OCI-LY1 (cell line): ENCODE data around the gene SYTL5.

Source experiments
- H2AFZ ChIP-seq: fragments of 200-600 bp; sonication (generic), shearing (Covaris generic); 2 replicates; pipeline ENCODE4 v1.6.0; 2014; ENCODE audit warnings: antibody characterized with exemption, mild to moderate bottlenecking, low read length
- H3F3A ChIP-seq: fragments of 200-600 bp; sonication (generic), shearing (Covaris generic); 2 replicates; pipeline ENCODE4 v1.6.0; 2014; ENCODE audit warnings: mild to moderate bottlenecking, antibody characterized with exemption, low read length, moderate library complexity; ENCODE audit not compliant: insufficient read depth
- H3K27ac ChIP-seq: fragments of 200-600 bp; sonication (generic); 2 replicates; pipeline ENCODE4 v1.5.1; 2014; ENCODE audit warnings: low read length, mixed run types, mild to moderate bottlenecking, low read depth; ENCODE audit not compliant: poor library complexity, severe bottlenecking
- H3K27me3 ChIP-seq: fragments of 200-600 bp; sonication (generic); 2 replicates; pipeline ENCODE4 v1.6.0; 2014; ENCODE audit warnings: antibody characterized with exemption, mild to moderate bottlenecking, low read length, moderate library complexity; ENCODE audit not compliant: insufficient read depth
- H3K36me3 ChIP-seq: fragments of 200-600 bp; sonication (generic); 2 replicates; pipeline ENCODE4 v1.6.1; 2014; ENCODE audit warnings: mild to moderate bottlenecking, antibody characterized with exemption, low read length, moderate library complexity, mixed read lengths; ENCODE audit not compliant: insufficient read depth
- H3K4me1 ChIP-seq: fragments of 200-600 bp; sonication (generic); 2 replicates; pipeline ENCODE4 v1.5.1; 2014; ENCODE audit warnings: mild to moderate bottlenecking, low read length, moderate library complexity; ENCODE audit not compliant: insufficient read depth, severe bottlenecking
- H3K4me2 ChIP-seq: fragments of 200-600 bp; sonication (generic), shearing (Covaris generic); 2 replicates; pipeline ENCODE4 v1.6.1; 2014; ENCODE audit warnings: low read length
- H3K4me3 ChIP-seq: fragments of 200-600 bp; sonication (generic); 2 replicates; pipeline ENCODE4 v1.5.1; 2014; ENCODE audit warnings: low read length, low read depth, mild to moderate bottlenecking, mixed read lengths; ENCODE audit not compliant: poor library complexity, severe bottlenecking
- H3K79me2 ChIP-seq: fragments of 200-600 bp; shearing (Covaris generic); 2 replicates; pipeline ENCODE4 v1.6.1; 2016; ENCODE audit warnings: mixed run types, low read length, mixed read lengths; ENCODE audit not compliant: insufficient read depth
- H3K9ac ChIP-seq: fragments of 200-600 bp; sonication (generic), shearing (Covaris generic); 2 replicates; pipeline ENCODE4 v1.6.1; 2014; ENCODE audit warnings: mild to moderate bottlenecking, low read length, mixed read lengths
- H3K9me2 ChIP-seq: fragments of 200-600 bp; sonication (generic), shearing (Covaris generic); 2 replicates; pipeline ENCODE4 v1.6.1; 2014; ENCODE audit warnings: low read depth, mild to moderate bottlenecking, low read length, mixed read lengths
- H3K9me3 ChIP-seq: fragments of 200-600 bp; shearing (Covaris generic); 2 replicates; pipeline ENCODE4 v1.6.1; 2014; ENCODE audit warnings: low read length, mixed read lengths
- H4K20me1 ChIP-seq: fragments of 200-600 bp; sonication (generic), shearing (Covaris generic); 2 replicates; pipeline ENCODE4 v1.6.0; 2016; ENCODE audit warnings: mild to moderate bottlenecking, low read length; ENCODE audit not compliant: insufficient read depth
- CTCF ChIP-seq: fragments of 200-600 bp; sonication (generic), shearing (Covaris generic); IDR thresholded peaks from 2 replicates; pipeline ENCODE4 v1.5.1; 2017; ENCODE audit warnings: mild to moderate bottlenecking, antibody characterized with exemption, low read length, moderate library complexity, mixed read lengths
- EZH2 ChIP-seq: fragments of 200-600 bp; sonication (generic), shearing (Covaris generic); IDR thresholded peaks from 2 replicates; pipeline ENCODE4 v1.8.0; 2017; ENCODE audit warnings: borderline replicate concordance, mixed run types, mild to moderate bottlenecking, antibody characterized with exemption, low read length, moderate library complexity, mixed read lengths

SYTL5 gene

DNA sequence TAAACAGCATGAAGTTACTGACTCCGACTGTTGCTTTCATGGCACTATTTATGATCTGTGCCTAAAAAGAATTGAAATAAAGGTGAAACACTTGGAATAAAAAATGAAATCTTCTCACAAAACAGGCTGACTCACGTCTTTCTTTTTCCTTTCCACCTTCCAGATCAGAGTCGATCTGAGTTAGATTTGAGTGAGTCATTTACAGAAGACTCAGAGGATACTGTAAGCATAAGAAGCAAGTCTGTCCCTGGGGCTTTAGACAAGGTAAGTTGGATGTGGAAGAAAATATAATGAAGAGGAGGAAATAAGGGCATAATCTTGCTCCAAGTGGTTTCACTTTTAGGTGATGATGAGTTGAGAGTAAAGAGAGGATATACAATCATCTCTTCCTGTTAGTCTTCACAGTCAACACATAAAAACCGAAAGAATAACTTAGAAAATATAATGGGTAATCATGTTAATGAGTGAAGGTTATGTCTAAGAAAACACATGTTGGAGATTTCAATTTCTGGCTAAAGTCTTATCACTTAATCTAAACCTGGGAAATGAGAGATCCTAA, 89.7 kb downstream of the SYTL5 start:
- Histone ChIP-seq H3K9me3 (no peaks in the 10 kb centered on the region), H3K9me2 (no peaks in the 10 kb centered on the region), H3K27ac (no peak overlapping the region), H4K20me1 (no peaks in the 10 kb centered on the region), H3K36me3 (no peaks in the 10 kb centered on the region), H3F3A (no peaks in the 10 kb centered on the region), H3K79me2 (no peaks in the 10 kb centered on the region), H3K9ac (no peak overlapping the region), H2AFZ (no peak overlapping the region), H3K4me3 (no peak overlapping the region), H3K4me1 (no peaks in the 10 kb centered on the region), H3K4me2 (no peak overlapping the region), H3K27me3 (no peaks in the 10 kb centered on the region)
- no peak for TF ChIP-seq CTCF
- no peak for TF ChIP-seq EZH2

DNA sequence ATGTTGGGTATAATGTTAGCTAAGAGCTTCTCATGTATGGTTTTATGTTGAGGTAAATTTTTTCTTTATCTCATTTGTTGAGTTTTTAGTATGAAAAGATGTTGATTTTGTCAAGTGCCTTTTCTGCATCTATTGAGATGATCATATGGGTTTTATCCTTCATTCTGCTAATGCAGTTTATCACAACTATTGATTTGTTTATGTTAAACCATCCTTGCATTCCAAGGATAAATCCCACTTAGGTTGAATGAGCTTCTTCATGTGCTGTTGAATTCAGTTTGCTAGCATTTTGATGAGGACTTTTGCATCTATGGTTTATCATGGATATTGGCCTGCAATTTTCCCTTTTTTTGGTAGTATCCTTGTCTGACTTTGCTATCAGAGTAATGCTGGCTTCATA, 93.3 kb downstream of the SYTL5 start:
- TF ChIP-seq CTCF (no peak), EZH2 (no peak)
- Histone ChIP-seq H3K4me2 (no peak overlapping the region), H3K36me3 (no peaks in the 10 kb centered on the region), H3K9ac (no peak overlapping the region), H4K20me1 (no peaks in the 10 kb centered on the region), H3K9me3 (no peaks in the 10 kb centered on the region), H3K4me1 (no peaks in the 10 kb centered on the region), H3K9me2 (no peaks in the 10 kb centered on the region), H3K27me3 (no peaks in the 10 kb centered on the region), H3K27ac (no peak overlapping the region), H3K79me2 (no peaks in the 10 kb centered on the region), H3K4me3 (no peak overlapping the region), H2AFZ (no peak overlapping the region), H3F3A (no peaks in the 10 kb centered on the region)

- no peaks in the 10 kb centered on the region for H3F3A ChIP-seq
- no peak for TF ChIP-seq EZH2
- TF ChIP-seq CTCF: no peak
Observed at GRCh38 chrX:38102240-38102639, 95.9 kb downstream of the SYTL5 start.

More at GRCh38 chrX:38102240-38102639, 95.9 kb downstream of the SYTL5 start:
- Histone ChIP-seq H3K9me3 (no peaks in the 10 kb centered on the region), H3K4me1 (no peaks in the 10 kb centered on the region), H3K9ac (no peak overlapping the region), H2AFZ (no peak overlapping the region), H3K4me3 (no peak overlapping the region), H4K20me1 (no peaks in the 10 kb centered on the region), H3K9me2 (no peaks in the 10 kb centered on the region), H3K36me3 (no peaks in the 10 kb centered on the region), H3K27me3 (no peaks in the 10 kb centered on the region), H3K4me2 (no peak overlapping the region), H3K79me2 (no peaks in the 10 kb centered on the region), H3K27ac (no peak overlapping the region)
